HPDE6-E6E7 (cell line): Measurements from ENCODE around the gene KBTBD12.
"Not testable (repeated sequence)": the region's sequence is repeated elsewhere in the genome, so short reads cannot be mapped to it uniquely, and the experiment has no call there.

Experiments
- DNase-seq: peaks from one replicate; pipeline ENCODE4 v3.0.0; 2011; ENCODE audit warnings: missing footprints; ENCODE audit errors: extremely low spot score

Gene KBTBD12

GRCh38 chr3:127903611-127904375 lies 11.2 kb upstream of the KBTBD12 start:
- no peak for DNase-seq

DNA sequence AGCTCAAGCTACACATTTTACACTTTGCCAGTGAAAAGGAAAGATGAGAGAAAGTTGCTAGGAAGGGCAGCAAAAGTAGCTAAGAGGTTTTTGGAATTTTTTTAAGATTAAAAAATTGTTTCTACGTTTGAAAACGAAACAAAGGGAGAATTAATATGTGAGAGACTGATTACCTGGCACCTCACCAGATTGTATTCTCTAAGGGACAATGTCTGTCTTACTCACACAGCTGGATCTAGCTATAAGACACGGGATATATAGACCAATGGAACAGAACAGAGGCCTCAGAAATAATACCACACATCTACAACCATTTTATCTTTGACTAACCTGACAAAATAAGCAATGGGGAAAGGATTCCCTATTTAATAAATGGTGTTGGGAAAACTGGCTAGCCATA lies 9.5 kb upstream of the KBTBD12 start:
- DNase-seq: no peak

DNA sequence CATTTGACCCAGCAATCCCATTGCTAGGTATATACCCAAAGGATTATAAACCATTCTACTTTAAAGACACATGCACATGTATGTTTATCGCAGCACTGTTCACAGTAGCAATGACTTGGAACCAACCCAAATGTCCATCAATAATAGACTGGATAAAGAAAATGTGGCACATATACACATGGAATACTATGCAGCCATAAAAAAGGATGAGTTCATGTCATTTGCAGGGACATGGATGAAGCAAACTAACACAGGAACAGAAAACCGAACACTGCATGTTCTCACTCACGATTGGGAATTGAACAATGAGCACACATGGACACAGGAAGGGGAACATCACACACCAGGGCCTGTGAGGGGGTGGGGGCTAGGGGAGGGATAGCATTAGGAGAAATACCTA lies 8.4 kb upstream of the KBTBD12 start:
- DNase-seq: not testable (repeated sequence)

DNA sequence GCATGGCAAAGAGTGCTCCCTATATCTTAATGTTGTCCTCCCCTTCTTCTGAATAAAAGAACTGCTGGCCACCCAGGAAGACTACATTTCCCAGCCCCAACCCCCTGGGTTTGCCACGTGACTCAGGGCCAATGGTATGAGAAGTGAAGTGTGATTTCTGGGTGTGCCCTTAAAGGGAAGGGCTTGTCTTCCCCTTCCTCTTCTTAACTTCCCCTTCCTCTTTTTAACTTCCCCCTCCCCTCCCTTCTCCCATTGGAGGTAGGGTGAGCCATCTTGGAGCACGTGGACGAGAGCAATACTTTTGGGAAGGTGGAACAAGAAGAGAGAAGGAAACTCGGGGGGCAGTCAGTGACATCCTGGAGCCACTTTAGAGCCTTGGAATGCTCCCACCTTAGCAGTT lies 6.8 kb upstream of the KBTBD12 start:
- DNase-seq: no peak

DNA sequence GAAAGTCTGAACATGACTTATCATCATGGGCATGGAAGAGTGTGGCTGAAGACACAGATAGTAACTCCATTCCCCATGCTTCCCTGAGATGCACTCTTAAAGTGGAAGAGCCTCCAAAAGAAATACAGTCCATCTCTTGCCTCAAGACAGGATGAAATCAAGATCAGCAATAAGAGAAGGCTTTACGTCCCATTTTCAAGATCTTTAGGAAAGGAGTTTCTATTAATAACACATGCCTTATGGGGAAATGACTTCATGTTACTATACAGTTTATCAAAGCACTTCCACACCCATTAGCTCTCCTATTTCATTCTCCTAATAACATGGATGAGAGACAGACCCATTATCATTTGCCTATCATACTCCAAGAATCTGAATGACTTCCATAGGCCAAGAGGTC lies 6.1 kb upstream of the KBTBD12 start:
- no peak for DNase-seq

- no peak for DNase-seq
Measured at GRCh38 chr3:127909646-127910045, 5.4 kb upstream of the KBTBD12 start.

GRCh38 chr3:127911421-127911931 lies 3.6 kb upstream of the KBTBD12 start:
- DNase-seq: no peak

GRCh38 chr3:127913841-127914240 lies 1.2 kb upstream of the KBTBD12 start:
- not testable (repeated sequence) for DNase-seq

GRCh38 chr3:127914584-127914983 lies 448 bp upstream of the KBTBD12 start:
- DNase-seq: no peak

DNA sequence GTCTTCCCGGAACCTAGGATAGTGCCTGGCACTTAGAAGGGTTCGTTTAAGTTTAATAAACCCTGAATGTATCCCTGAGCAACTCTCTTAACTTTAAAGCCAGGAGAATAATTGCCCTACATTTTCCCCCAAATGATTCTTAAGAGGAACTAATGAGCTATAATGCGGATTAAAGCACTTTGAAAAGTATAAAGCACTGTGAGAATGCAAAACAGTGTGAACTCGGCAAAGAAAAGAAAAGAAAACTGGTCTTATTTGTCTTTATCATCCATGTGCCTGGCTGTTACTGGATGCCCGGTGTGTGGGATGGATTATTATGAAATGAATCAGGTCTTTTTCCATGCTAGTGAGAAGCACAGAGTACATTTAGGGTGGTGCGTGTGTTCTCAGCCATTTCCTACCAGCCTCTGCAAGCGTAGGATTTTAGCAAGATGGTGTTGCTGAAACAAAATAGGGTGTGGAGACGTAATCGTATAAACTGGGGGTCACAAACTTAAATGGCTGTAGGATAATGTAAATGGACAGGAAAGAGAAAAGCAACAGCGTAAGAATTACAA lies 983 bp downstream of the KBTBD12 start:
- no peak for DNase-seq

GRCh38 chr3:127920738-127921137 lies 5.7 kb downstream of the KBTBD12 start:
- no peak for DNase-seq

GRCh38 chr3:127923611-127924010 lies 8.6 kb downstream of the KBTBD12 start:
- no peak for DNase-seq

- DNase-seq: no peak
Measured at GRCh38 chr3:127925384-127925783, 10.4 kb downstream of the KBTBD12 start.

DNA sequence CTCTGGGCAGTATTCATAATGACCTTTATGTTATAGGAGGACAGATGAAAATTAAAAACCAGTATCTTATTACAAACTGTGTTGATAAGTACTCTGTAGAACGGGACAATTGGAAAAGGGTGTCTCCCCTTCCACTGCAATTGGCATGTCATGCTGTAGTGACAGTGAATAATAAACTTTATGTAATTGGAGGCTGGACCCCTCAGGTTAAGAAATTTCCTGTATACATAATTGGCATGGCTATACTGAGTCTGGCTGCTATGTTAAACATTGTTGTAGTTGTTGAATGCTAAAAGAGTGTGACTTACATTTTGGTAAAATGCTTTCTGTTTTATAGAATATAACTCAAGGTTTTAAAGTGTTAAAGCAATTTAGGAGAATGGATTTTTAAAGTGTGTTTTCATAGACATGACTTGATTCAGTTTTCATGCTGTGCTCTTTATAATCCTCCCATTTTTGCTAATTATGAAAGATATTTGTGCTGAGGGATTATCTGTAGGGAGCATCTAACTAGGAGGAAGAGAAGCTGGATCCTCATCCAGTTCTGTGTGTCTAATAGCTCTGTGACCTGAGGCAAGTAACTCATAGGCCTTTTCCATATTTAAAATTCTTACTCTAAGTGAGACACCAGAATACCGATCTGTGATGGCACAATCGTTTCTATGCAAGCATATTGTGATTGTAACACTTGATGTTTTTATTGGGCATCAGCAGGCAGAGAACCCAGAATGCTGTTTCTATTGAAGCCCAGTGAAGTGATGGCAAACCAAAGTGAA lies 13.0 kb downstream of the KBTBD12 start:
- DNase-seq: no peak

- no peak for DNase-seq
Measured at GRCh38 chr3:127929818-127930413, 14.9 kb downstream of the KBTBD12 start.

- no peak for DNase-seq
Measured at GRCh38 chr3:127933396-127933795, 18.4 kb downstream of the KBTBD12 start.

DNA sequence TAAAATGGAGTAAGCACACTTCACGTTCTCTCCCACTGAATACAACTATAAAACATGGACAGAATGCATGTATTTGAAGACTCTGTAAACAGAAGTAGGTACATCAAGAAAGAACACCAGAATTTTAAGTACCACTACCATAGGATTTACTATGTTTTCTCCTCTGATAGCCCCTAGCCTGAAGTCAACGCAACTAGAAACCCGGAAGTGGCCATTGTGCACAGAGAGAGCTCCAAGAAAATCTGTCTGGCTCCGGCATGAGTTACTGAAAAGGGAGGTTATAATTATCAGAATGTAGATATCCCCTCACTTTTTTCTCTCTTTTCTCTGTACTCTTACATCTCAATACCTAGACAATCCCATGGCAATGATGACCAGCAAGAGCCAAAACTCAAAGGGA lies 23.8 kb downstream of the KBTBD12 start:
- no peak for DNase-seq

- no peak for DNase-seq
Measured at GRCh38 chr3:127940116-127940515, 25.1 kb downstream of the KBTBD12 start.

DNA sequence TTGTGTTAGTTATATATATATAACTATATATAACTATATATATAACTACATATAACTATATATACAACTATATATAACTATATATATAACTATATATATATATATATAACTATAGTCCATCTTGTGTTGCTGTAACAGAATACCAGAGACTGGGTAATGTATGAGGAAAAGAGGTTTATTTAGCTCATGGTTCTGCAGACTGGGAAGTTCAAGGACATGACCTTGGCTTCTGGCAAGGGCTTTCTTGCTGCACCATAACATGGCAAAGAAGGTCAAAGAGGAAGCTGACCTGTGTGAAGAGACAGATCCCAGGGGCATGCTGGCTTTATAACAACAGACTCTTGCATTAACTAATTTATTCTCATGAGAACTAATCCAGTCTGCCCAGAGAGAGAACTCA lies 27.6 kb downstream of the KBTBD12 start:
- no peak for DNase-seq

DNA sequence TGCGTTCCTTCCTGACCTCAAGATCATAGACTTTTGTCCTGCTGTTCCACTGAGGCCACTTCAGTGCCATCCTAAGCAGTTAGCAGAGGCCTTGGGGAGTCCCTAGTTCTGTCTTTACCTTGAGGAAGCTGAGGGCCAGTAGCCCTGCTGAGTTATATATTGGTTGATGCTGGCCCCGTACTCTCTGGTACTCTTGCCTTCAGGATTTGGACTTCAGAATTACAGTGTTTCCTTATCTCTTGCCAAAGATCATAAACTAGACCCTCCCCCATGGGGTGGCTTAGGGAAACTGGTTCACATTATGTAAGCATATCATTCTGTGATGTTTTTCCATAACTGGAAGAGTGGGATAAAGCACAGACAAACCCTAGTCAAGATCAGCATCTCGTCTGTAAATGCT lies 33.2 kb downstream of the KBTBD12 start:
- DNase-seq: no peak

GRCh38 chr3:127949446-127950055 lies 34.5 kb downstream of the KBTBD12 start:
- no peak for DNase-seq

- DNase-seq: no peak
Measured at GRCh38 chr3:127951276-127951675, 36.2 kb downstream of the KBTBD12 start.
